NK-92 (cell line): ENCODE measurements around the gene RNF31.

Experiments used
- DNase-seq: peaks from one replicate; lab custom pipeline; 2025; ENCODE audit not compliant: unreplicated experiment; lab: John Stamatoyannopoulos, UW

Gene RNF31

GRCh38 chr14:24159777-24160498 lies 12.6 kb downstream of the RNF31 start:
- no peak for DNase-seq

GRCh38 chr14:24160499-24160849 lies 13.2 kb downstream of the RNF31 start:
- no peak for DNase-seq

- peak; percentile 89 for DNase-seq
Observed at GRCh38 chr14:24160850-24161804, 13.8 kb downstream of the RNF31 start, which contains the start of gene IRF9. Gene IRF9 (plus strand): TSS chr14:24161265. CDS start chr14:24162145, 880 bp downstream.

- DNase-seq, result no peak
Observed at GRCh38 chr14:24162093-24162492, 14.8 kb downstream of the RNF31 start.

GRCh38 chr14:24164518-24164991 lies 17.3 kb downstream of the RNF31 start:
- no peak for DNase-seq

GRCh38 chr14:24165785-24166184 lies 18.5 kb downstream of the RNF31 start:
- DNase-seq, result no peak

GRCh38 chr14:24167469-24168114 lies 20.3 kb downstream of the RNF31 start:
- no peak for DNase-seq

- peak; percentile 34 for DNase-seq
Observed at GRCh38 chr14:24171422-24172260, 24.3 kb downstream of the RNF31 start, which contains the start of gene REC8. Gene REC8 (plus strand): TSS chr14:24172080. CDS start chr14:24172553, 473 bp downstream.

GRCh38 chr14:24172261-24172860 lies 25.1 kb downstream of the RNF31 start:
- DNase-seq, result no peak

- DNase-seq, result no peak
Observed at GRCh38 chr14:24172871-24173281, 25.6 kb downstream of the RNF31 start.

GRCh38 chr14:24176599-24176998 lies 29.3 kb downstream of the RNF31 start:
- no peak for DNase-seq

- DNase-seq, result no peak
Observed at GRCh38 chr14:24177041-24177825, 29.9 kb downstream of the RNF31 start.

- DNase-seq, result no peak
Observed at GRCh38 chr14:24177891-24178290, 30.6 kb downstream of the RNF31 start.

- DNase-seq, result no peak
Observed at GRCh38 chr14:24178399-24179178, 31.3 kb downstream of the RNF31 start.

- no peak for DNase-seq
Observed at GRCh38 chr14:24179294-24179960, 32.1 kb downstream of the RNF31 start.

- no peak for DNase-seq
Observed at GRCh38 chr14:24179961-24180796, 32.9 kb downstream of the RNF31 start.
